ENCODE measurements around the gene ZBTB20. TPM values are rescaled to one million over a fixed set of nuclear protein-coding genes. Genes with fewer than 3 reads are reported as not detected.

Gene ZBTB20
- total RNA-seq, 1 experiment from 2014 or later = 0.62 TPM

GRCh38 chr3:114452937-114453336 is 694.2 kb downstream of the ZBTB20 start:
- no peak overlapping the region for H3K4me3 ChIP-seq (ENCODE audit: insufficient read depth, low read depth, low read length)
- no peaks in the 10 kb centered on the region for H3K27me3 ChIP-seq (ENCODE audit: control insufficient read depth, insufficient read depth, low read length)

DNA sequence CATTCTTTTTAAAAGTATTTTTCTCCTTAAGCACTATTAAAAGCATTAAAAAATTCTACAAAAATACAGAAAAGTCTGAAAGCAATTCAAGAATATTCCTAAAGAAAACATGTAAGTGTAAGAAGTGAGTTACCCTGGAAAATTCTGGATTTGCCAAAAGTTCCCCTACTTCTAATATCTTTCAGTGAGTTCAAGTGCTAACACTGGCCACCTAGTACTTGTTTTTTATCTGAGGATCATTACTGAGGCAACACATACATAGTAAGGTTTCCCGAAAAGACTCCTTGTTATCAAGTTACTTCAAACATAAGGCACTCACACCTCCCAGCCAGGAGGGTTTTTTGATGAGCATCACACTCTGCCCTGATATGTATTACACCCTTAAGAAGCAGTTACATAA is 694.8 kb downstream of the ZBTB20 start:
- Histone ChIP-seq H3K36me3 (replicated peaks; ENCODE audit: control insufficient read depth, insufficient read depth, low read length) (no peaks in the 10 kb centered on the region), H3K27me3 (ENCODE audit: control insufficient read depth, insufficient read depth, low read length) (no peaks in the 10 kb centered on the region), H3K4me3 (ENCODE audit: insufficient read depth, low read depth, low read length) (no peak overlapping the region)
- no peak for DNase-seq

More at GRCh38 chr3:114452937-114453336, 694.2 kb downstream of the ZBTB20 start:
- no peak for DNase-seq
- no peaks in the 10 kb centered on the region for H3K36me3 ChIP-seq (replicated peaks; ENCODE audit: control insufficient read depth, insufficient read depth, low read length)

DNA sequence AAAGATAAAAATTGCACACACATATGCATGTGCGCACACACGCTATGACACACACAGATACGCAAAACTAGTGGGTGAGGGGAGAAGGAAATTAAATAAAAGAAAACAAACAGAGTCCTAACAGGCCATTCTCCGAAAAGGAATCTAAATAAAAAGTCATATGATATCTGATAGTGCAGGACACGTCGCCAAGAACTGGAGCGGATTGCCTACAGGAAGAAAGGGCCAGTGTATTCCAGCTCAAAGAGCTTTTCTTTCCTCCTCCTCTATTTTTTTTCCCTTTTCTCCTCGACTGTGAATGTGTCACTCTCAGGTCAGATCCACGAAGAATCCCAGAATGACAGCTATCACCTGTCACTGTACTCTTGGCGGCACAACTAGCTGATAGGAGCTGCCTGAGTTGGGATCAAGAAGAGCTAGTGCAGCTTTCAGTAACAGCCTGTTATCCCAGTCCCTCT is 695.5 kb downstream of the ZBTB20 start:
- no peak for DNase-seq

GRCh38 chr3:114451051-114451451 is 696.0 kb downstream of the ZBTB20 start:
- Histone ChIP-seq H3K36me3 (replicated peaks; ENCODE audit: control insufficient read depth, insufficient read depth, low read length) (no peaks in the 10 kb centered on the region), H3K27me3 (ENCODE audit: control insufficient read depth, insufficient read depth, low read length) (no peaks in the 10 kb centered on the region), H3K4me3 (ENCODE audit: insufficient read depth, low read depth, low read length) (no peak overlapping the region)
- DNase-seq = no peak

More for the DNA sequence above, 695.5 kb downstream of the ZBTB20 start:
- Histone ChIP-seq H3K4me3 (ENCODE audit: insufficient read depth, low read depth, low read length) (no peak overlapping the region), H3K36me3 (replicated peaks; ENCODE audit: control insufficient read depth, insufficient read depth, low read length) (no peaks in the 10 kb centered on the region), H3K27me3 (ENCODE audit: control insufficient read depth, insufficient read depth, low read length) (no peaks in the 10 kb centered on the region)

- Histone ChIP-seq H3K27me3 (ENCODE audit: control insufficient read depth, insufficient read depth, low read length) (no peaks in the 10 kb centered on the region), H3K4me3 (ENCODE audit: insufficient read depth, low read depth, low read length) (no peak overlapping the region), H3K36me3 (replicated peaks; ENCODE audit: control insufficient read depth, insufficient read depth, low read length) (no peaks in the 10 kb centered on the region)
- DNase-seq = no peak
These were observed 697.0 kb downstream of the ZBTB20 start for GRCh38 chr3:114450008-114450596.

GRCh38 chr3:114449271-114450007 is 697.6 kb downstream of the ZBTB20 start:
- Histone ChIP-seq H3K36me3 (replicated peaks; ENCODE audit: control insufficient read depth, insufficient read depth, low read length) (no peaks in the 10 kb centered on the region), H3K4me3 (ENCODE audit: insufficient read depth, low read depth, low read length) (no peak overlapping the region), H3K27me3 (ENCODE audit: control insufficient read depth, insufficient read depth, low read length) (no peaks in the 10 kb centered on the region)
- DNase-seq = no peak

DNA sequence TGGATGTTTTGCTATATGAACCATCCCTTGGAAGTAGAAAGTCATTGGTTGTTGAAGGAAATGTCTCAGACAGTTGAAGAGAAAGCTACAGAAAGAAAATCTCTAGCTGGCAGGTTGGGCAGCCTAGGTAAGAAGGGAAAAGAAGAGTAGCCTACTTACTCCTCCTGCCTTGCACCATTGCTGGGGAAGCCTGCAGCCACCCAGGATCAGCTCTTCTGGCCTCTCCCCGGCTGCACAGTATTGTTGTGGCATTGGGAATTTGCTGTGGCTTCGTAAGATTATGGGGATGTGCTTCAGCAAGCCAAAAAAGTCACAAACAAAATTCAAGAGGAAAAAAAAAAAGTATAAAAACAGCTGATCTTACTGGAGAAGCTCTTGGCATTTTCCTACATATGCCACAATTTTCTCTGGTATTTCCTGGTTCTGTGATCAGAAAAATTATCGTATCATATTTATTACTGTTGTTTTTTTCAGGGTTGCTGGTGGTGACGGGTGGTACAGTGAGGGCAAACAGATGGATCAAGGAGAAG is 699.1 kb downstream of the ZBTB20 start:
- no peaks in the 10 kb centered on the region for H3K27me3 ChIP-seq (ENCODE audit: control insufficient read depth, insufficient read depth, low read length)
- H3K4me3 ChIP-seq (ENCODE audit: insufficient read depth, low read depth, low read length) = no peak overlapping the region
- no peaks in the 10 kb centered on the region for H3K36me3 ChIP-seq (replicated peaks; ENCODE audit: control insufficient read depth, insufficient read depth, low read length)
- DNase-seq = no peak

- Histone ChIP-seq H3K4me3 (ENCODE audit: insufficient read depth, low read depth, low read length) (no peak overlapping the region), H3K36me3 (replicated peaks; ENCODE audit: control insufficient read depth, insufficient read depth, low read length) (no peaks in the 10 kb centered on the region), H3K27me3 (ENCODE audit: control insufficient read depth, insufficient read depth, low read length) (no peaks in the 10 kb centered on the region)
- DNase-seq = no peak
These were observed 699.5 kb downstream of the ZBTB20 start for GRCh38 chr3:114447545-114447944.

DNA sequence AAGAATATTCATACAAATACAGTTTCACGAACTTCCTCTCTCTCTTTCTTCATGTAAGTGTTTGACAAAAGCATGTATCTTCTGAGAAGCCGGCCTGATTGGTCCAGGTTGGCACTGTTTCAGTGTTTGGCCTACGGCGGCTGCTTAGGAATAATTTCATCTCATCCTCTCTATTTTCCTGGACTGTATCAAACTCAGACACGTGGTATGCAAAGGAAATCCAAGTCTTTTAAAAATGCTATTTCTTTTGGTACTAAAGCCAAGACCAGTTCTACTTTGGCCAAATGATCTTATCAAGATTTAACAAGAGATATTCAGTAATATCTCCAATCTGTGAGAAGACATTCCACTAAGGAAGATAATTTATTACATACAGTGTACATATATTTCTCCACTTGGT is 700.5 kb downstream of the ZBTB20 start:
- DNase-seq = no peak
- no peak overlapping the region for H3K4me3 ChIP-seq (ENCODE audit: insufficient read depth, low read depth, low read length)
- no peaks in the 10 kb centered on the region for H3K27me3 ChIP-seq (ENCODE audit: control insufficient read depth, insufficient read depth, low read length)
- H3K36me3 ChIP-seq (replicated peaks; ENCODE audit: control insufficient read depth, insufficient read depth, low read length) = no peaks in the 10 kb centered on the region

GRCh38 chr3:114445233-114445632 is 701.9 kb downstream of the ZBTB20 start:
- H3K4me3 ChIP-seq (ENCODE audit: insufficient read depth, low read depth, low read length) = no peak overlapping the region
- no peaks in the 10 kb centered on the region for H3K36me3 ChIP-seq (replicated peaks; ENCODE audit: control insufficient read depth, insufficient read depth, low read length)
- no peak for DNase-seq
- no peaks in the 10 kb centered on the region for H3K27me3 ChIP-seq (ENCODE audit: control insufficient read depth, insufficient read depth, low read length)

DNA sequence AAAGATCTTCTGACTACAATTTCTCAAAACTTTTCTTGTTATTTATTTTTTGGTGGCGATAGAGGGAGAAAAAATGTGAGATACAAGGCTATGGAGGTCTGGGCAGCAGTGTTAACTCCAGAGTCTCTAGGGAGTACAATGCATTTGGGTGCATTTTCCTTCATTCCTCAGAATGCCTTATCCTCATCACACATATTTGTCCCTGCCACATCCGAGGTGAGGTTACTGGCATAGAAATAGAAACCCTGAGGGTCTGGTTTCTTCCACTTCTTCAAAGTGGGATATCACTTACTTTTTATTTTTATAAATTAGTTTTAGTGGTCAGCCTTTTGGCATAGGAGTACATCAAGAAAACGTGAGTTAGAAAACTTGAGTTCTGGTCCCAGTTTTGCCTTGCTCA is 702.9 kb downstream of the ZBTB20 start:
- Histone ChIP-seq H3K36me3 (replicated peaks; ENCODE audit: control insufficient read depth, insufficient read depth, low read length) (no peaks in the 10 kb centered on the region), H3K4me3 (ENCODE audit: insufficient read depth, low read depth, low read length) (no peak overlapping the region), H3K27me3 (ENCODE audit: control insufficient read depth, insufficient read depth, low read length) (no peaks in the 10 kb centered on the region)
- no peak for DNase-seq

- Histone ChIP-seq H3K4me3 (ENCODE audit: insufficient read depth, low read depth, low read length) (no peak overlapping the region), H3K27me3 (ENCODE audit: control insufficient read depth, insufficient read depth, low read length) (no peaks in the 10 kb centered on the region), H3K36me3 (replicated peaks; ENCODE audit: control insufficient read depth, insufficient read depth, low read length) (no peaks in the 10 kb centered on the region)
- no peak for DNase-seq
These were observed 704.8 kb downstream of the ZBTB20 start for GRCh38 chr3:114442246-114442645.

GRCh38 chr3:114441386-114441785 is 705.7 kb downstream of the ZBTB20 start:
- Histone ChIP-seq H3K27me3 (ENCODE audit: control insufficient read depth, insufficient read depth, low read length) (no peaks in the 10 kb centered on the region), H3K36me3 (replicated peaks; ENCODE audit: control insufficient read depth, insufficient read depth, low read length) (no peaks in the 10 kb centered on the region), H3K4me3 (ENCODE audit: insufficient read depth, low read depth, low read length) (no peak overlapping the region)
- no peak for DNase-seq

DNA sequence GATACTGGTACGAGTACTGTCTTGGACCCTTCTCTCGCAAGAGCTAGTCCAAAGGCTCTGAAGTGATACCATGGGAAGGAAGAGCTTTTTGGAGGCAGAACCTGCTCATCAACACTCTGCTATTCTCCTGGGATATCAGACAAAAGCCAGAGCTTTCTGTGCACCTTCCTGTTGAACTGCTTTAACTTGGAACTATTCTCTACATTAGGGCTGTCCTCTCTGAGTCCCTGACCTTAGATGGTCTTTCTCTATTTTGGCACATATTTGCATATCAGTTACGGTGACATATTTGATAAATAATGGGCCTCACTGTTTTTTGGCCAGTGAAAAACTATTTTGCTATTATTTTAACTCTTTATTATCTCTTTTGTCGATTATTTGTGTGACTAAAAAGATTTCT is 706.4 kb downstream of the ZBTB20 start:
- H3K36me3 ChIP-seq (replicated peaks; ENCODE audit: control insufficient read depth, insufficient read depth, low read length) = no peaks in the 10 kb centered on the region
- H3K4me3 ChIP-seq (ENCODE audit: insufficient read depth, low read depth, low read length) = no peak overlapping the region
- DNase-seq = no peak
- no peaks in the 10 kb centered on the region for H3K27me3 ChIP-seq (ENCODE audit: control insufficient read depth, insufficient read depth, low read length)

DNA sequence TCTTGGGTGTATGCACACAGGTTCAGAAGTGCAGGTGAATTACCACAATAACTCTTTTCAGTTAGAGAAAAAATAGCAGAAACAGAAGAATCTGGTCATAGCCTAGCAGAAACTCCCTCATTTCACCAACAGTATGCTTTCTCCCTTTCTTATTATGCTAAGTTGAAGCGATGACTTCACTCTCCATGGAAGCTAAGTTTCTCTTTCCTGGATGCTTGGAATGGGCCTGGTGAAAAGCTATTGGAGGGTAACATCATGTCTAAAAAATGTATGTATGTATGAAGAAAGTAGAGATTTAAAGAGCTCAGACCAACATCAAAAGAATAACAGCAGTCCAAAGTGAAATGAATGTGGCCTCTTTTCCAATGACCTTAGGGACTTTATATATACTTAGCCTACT is 707.8 kb downstream of the ZBTB20 start:
- no peak overlapping the region for H3K4me3 ChIP-seq (ENCODE audit: insufficient read depth, low read depth, low read length)
- H3K27me3 ChIP-seq (ENCODE audit: control insufficient read depth, insufficient read depth, low read length) = no peaks in the 10 kb centered on the region
- no peaks in the 10 kb centered on the region for H3K36me3 ChIP-seq (replicated peaks; ENCODE audit: control insufficient read depth, insufficient read depth, low read length)
- no peak for DNase-seq
